HG03280 (cell line): ENCODE data around the gene NPAS2.

ENCODE experiments used
- ATAC-seq: cut with Tn5 transposase; IDR thresholded peaks from one replicate; pipeline ENCODE4 v1.9.1; 2021; ENCODE audit warnings: mild to moderate bottlenecking, moderate library complexity; ENCODE audit not compliant: unreplicated experiment

The NPAS2 gene

GRCh38 chr2:100852999-100853908, 33.3 kb downstream of the NPAS2 start:
- no peak for ATAC-seq

- ATAC-seq: no peak
Measured at GRCh38 chr2:100853909-100854810, 34.2 kb downstream of the NPAS2 start.

- no peak for ATAC-seq
Measured at GRCh38 chr2:100855084-100855483, 35.1 kb downstream of the NPAS2 start.

- ATAC-seq: no peak
Measured at GRCh38 chr2:100855606-100856005, 35.7 kb downstream of the NPAS2 start.

GRCh38 chr2:100856732-100857131, 36.8 kb downstream of the NPAS2 start:
- no peak for ATAC-seq

- ATAC-seq: no peak
Measured at GRCh38 chr2:100857341-100857740, 37.4 kb downstream of the NPAS2 start.

GRCh38 chr2:100857915-100858314, 38.0 kb downstream of the NPAS2 start:
- ATAC-seq: no peak

GRCh38 chr2:100859902-100860301, 40.0 kb downstream of the NPAS2 start:
- no peak for ATAC-seq

GRCh38 chr2:100861340-100861739, 41.4 kb downstream of the NPAS2 start:
- ATAC-seq: no peak

- no peak for ATAC-seq
Measured at GRCh38 chr2:100862081-100862480, 42.1 kb downstream of the NPAS2 start.

GRCh38 chr2:100865816-100866460, 46.0 kb downstream of the NPAS2 start:
- ATAC-seq: no peak

- ATAC-seq: no peak
Measured at GRCh38 chr2:100868083-100868482, 48.1 kb downstream of the NPAS2 start.

- ATAC-seq: no peak
Measured at GRCh38 chr2:100869120-100869519, 49.2 kb downstream of the NPAS2 start.

GRCh38 chr2:100870652-100871531, 51.0 kb downstream of the NPAS2 start:
- ATAC-seq: no peak

GRCh38 chr2:100875516-100876230, 55.7 kb downstream of the NPAS2 start:
- no peak for ATAC-seq

- no peak for ATAC-seq
Measured at GRCh38 chr2:100876231-100876860, 56.4 kb downstream of the NPAS2 start.

- ATAC-seq: no peak
Measured at GRCh38 chr2:100877555-100877954, 57.6 kb downstream of the NPAS2 start.

- no peak for ATAC-seq
Measured at GRCh38 chr2:100878000-100878791, 58.3 kb downstream of the NPAS2 start.
